ENCODE results near the gene HSF5. TPM values are rescaled to one million over a fixed set of nuclear protein-coding genes. Genes with fewer than 3 reads are reported as not detected.
A peak's percentile ranks its signal among the peaks of the same experiment; 100 is the strongest.

Gene HSF5
- total and polyA plus RNA-seq, 10 donors = 0.57 to 1.7 (median 1.2) TPM

DNA sequence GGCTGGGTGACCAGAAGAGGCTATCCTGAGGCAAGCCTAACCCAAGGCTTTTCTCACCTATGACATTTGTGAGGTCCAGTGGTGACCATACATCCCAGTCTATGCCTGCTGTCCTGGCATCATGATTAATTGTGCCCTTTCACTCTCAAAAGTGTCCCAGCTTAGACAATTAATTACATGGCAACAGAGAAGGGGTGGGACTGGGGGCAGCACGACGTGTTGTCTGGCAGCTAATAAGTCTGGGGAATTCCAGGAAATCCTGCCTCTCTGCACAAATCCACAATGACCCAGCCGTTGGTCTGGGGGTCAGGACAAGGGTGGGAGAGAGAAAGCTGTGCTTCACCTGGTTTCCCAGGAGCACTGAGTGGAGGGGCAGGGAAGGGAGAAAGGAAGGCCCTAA is 40.2 kb upstream of the HSF5 start:
- DNase-seq = no peak
- TF ChIP-seq POLR2A (IDR thresholded peaks at IDR 0.05) = no peak
- TF ChIP-seq POLR2AphosphoS5 (IDR thresholded peaks at IDR 0.05) = no peak
- TF ChIP-seq, protein P1, sequence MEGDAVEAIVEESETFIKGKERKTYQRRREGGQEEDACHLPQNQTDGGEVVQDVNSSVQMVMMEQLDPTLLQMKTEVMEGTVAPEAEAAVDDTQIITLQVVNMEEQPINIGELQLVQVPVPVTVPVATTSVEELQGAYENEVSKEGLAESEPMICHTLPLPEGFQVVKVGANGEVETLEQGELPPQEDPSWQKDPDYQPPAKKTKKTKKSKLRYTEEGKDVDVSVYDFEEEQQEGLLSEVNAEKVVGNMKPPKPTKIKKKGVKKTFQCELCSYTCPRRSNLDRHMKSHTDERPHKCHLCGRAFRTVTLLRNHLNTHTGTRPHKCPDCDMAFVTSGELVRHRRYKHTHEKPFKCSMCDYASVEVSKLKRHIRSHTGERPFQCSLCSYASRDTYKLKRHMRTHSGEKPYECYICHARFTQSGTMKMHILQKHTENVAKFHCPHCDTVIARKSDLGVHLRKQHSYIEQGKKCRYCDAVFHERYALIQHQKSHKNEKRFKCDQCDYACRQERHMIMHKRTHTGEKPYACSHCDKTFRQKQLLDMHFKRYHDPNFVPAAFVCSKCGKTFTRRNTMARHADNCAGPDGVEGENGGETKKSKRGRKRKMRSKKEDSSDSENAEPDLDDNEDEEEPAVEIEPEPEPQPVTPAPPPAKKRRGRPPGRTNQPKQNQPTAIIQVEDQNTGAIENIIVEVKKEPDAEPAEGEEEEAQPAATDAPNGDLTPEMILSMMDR (IDR thresholded peaks at IDR 0.05 in 8 of 11, conservative IDR thresholded peaks at IDR 0.05 in 3 of 11) = no peak
- Histone ChIP-seq H3K27ac (peak overlapping the region in 7 of 8 donors; percentile 9 to 74 (median 66)), H3K4me1 (peaks cover 2 to 77% (median 26%) of the 10 kb centered on the region in 6 donors), H3K36me3 (no peaks in the 10 kb centered on the region), H3K27me3 (replicated peaks in 1 of 7) (peaks cover 0 to 25% (median 0%) of the 10 kb centered on the region in 7 donors), H3K4me3 (peak overlapping the region in 6 of 8 donors; percentile 17 to 57 (median 34)), H3K9me3 (no peaks in the 10 kb centered on the region)
- intact Hi-C loops (cut with DNase I; ENCODE audit: low total_unique reads) = no loop called here
- 36 to 59% (median 40%) methylated on average over 3 of the region's 3 CpGs for WGBS, 5 donors

DNA sequence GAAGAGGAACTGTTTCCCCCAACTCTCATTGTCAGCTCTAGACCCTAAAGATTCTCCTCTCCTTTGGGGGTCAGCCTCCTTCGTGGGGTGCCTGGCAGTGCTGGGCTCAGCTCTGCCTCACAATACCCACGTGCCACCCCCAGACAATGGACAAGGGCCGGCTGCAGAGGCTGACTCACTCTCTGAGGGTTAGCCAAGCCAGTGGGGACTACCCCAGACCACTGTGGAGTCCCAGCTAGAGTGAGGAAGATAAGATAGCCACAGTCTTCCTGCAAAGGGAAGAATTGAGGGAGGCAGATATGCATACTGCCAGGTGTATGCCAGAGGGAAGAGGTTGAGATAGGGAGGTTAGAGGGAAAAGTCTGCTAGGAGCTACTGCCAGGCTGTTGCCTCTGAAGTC is 39.7 kb upstream of the HSF5 start:
- Histone ChIP-seq H3K27ac (peak overlapping the region in 7 of 8 donors; percentile 9 to 74 (median 66)), H3K36me3 (no peaks in the 10 kb centered on the region), H3K9me3 (no peaks in the 10 kb centered on the region), H3K27me3 (replicated peaks in 1 of 7) (peaks cover 0 to 25% (median 0%) of the 10 kb centered on the region in 7 donors), H3K4me3 (peak overlapping the region in 6 of 8 donors; percentile 17 to 57 (median 34)), H3K4me1 (peaks cover 2 to 75% (median 26%) of the 10 kb centered on the region in 6 donors)
- no peak for DNase-seq
- TF ChIP-seq, protein P1 (IDR thresholded peaks at IDR 0.05 in 8 of 11, conservative IDR thresholded peaks at IDR 0.05 in 3 of 11) = no peak
- TF ChIP-seq POLR2AphosphoS5 (IDR thresholded peaks at IDR 0.05) = no peak
- TF ChIP-seq POLR2A (IDR thresholded peaks at IDR 0.05) = no peak
- WGBS, 5 donors = 25 to 62% (median 57%) methylated on average over 2 to 3 of the region's 3 CpGs; no CpG with 5 or more reads in 1 of the 5 donors
- intact Hi-C loops (cut with DNase I; ENCODE audit: low total_unique reads) = no loop called here

DNA sequence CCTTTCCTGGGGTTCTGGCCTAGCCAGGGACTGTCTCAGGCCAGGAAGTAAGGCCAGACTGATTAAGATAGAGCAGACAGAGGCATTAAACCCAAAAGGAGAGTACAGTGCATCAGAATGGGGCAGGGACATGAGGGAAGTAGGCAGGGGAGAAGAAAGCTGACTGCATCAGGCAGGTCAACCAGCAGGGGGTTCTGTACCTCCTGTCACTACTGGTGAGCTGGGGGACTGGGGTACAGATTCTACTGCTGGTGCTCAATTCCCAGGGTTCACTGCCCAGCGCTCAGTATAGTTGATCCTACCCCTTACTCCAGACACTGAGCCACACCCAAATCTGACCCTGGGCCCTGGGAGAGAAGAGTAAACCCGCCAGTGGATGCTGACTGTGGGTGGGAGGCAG is 39.1 kb upstream of the HSF5 start:
- no peak for DNase-seq
- Histone ChIP-seq H3K4me1 (peaks cover 2 to 68% (median 22%) of the 10 kb centered on the region in 6 donors), H3K36me3 (no peaks in the 10 kb centered on the region), H3K27ac (peak overlapping the region in 7 of 8 donors; percentile 9 to 74 (median 66)), H3K4me3 (peak overlapping the region in 6 of 8 donors; percentile 10 to 57 (median 34)), H3K27me3 (replicated peaks in 1 of 7) (peaks cover 0 to 20% (median 0%) of the 10 kb centered on the region in 7 donors), H3K9me3 (no peaks in the 10 kb centered on the region)
- intact Hi-C loops (cut with DNase I; ENCODE audit: low total_unique reads) = no loop called here
- 72 to 100% (median 81%) methylated on average over 2 of the region's 2 CpGs for WGBS, 5 donors
- TF ChIP-seq POLR2A (IDR thresholded peaks at IDR 0.05) = no peak
- TF ChIP-seq, protein P1 (IDR thresholded peaks at IDR 0.05 in 8 of 11, conservative IDR thresholded peaks at IDR 0.05 in 3 of 11) = peak in 1 of 11 experiments; percentile 11
- TF ChIP-seq POLR2AphosphoS5 (IDR thresholded peaks at IDR 0.05) = no peak

DNA sequence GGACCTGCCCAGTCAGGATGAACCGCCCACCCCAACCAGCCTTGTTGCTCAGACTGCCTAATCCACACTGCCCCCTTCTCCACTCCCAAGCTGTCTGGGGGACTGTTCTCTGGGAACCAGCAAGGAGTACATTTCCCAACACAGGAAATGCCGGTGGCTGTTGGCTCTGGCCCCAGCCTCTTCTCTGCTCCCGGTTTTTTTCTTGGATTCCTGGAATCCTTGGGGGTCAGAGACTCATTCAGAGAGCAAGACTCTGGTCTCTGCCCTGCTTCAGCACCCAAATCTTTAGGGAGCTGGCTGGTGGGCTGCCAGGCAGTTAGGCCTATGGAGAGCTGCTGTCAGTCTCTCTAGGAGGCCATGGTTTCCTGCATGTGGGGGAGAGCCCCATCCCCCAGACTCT is 37.0 kb upstream of the HSF5 start:
- no peaks in the 10 kb centered on the region for H3K36me3 ChIP-seq
- H3K4me3 ChIP-seq = peak overlapping the region in 4 of 8 donors; percentile 31 to 57 (median 36)
- peaks cover 2 to 61% (median 17%) of the 10 kb centered on the region in 6 donors for H3K4me1 ChIP-seq
- H3K27ac ChIP-seq = peak overlapping the region in 7 of 8 donors; percentile 29 to 74 (median 66)
- peak in 2 of 3 donors; percentile 45 to 58 for TF ChIP-seq POLR2AphosphoS5 (IDR thresholded peaks at IDR 0.05)
- TF ChIP-seq, protein P1 (IDR thresholded peaks at IDR 0.05 in 8 of 11, conservative IDR thresholded peaks at IDR 0.05 in 3 of 11) = no peak
- no peak for DNase-seq
- H3K9me3 ChIP-seq = no peaks in the 10 kb centered on the region
- 34 to 67% (median 54%) methylated on average over 3 of the region's 3 CpGs for WGBS, 5 donors
- intact Hi-C loops (cut with DNase I; ENCODE audit: low total_unique reads) = no loop called here
- no peaks in the 10 kb centered on the region for H3K27me3 ChIP-seq (replicated peaks in 1 of 7)

Measured in spleen (tissue), 11 donors.